ENCODE measurements around the gene ZFHX2. TPM values are rescaled to one million over a fixed set of nuclear protein-coding genes. Genes with fewer than 3 reads are reported as not detected.

ZFHX2 gene
- total RNA-seq, 2 experiments from 2014 or later = 0.78 to 1.0 TPM

DNA sequence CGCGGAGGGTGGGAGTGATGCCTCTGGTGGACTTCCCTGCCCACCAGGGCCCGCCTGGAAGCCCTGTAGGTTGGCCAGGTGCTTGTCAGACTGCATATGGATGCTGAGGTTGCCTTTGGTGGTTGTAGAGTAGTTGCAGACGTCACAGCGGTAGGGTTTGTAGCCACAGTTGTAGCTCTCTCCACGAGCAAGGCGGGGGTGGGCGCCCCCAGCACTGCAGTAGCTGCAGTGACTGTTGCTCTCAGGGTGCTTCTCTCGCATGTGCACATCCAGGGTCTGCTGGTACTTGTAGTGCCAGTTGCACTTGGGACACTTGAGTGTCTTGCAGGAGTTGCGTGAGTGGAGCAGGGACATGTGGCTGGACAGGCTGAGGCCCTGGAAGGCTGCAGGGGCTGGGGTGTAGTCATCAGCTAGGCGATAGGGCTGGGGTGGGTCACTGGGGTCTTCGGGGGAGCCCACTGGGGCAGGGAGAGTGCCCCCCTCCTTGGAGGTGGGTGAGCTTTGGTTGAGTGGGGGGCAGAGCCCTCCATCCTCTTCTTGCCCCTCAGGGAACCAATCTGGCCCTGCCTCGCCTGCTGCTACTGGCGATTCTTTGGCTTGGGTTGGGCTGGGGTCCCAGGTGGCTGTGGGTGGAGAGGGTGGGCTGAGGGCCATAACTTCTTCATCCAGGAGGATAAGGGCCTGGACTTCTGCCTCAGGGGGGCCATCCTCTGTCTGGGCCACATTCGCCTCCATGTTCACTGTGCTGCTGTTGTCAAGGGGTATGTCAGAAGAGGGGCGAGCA, 17.7 kb downstream of the ZFHX2 start:
- Mint-ChIP-seq H3K36me3 (ENCODE audit: low read depth) (no peaks in the 10 kb centered on the region), H3K4me1 (ENCODE audit: low read depth) (peaks cover 4% of the 10 kb centered on the region), H3K27ac (no peak overlapping the region), H3K4me3 (no peak overlapping the region), H3K27me3 (no peaks in the 10 kb centered on the region), H3K9me3 (no peaks in the 10 kb centered on the region)
- ChIA-PET CTCF (interaction anchor here (1.0 kb wide), 1 partner anchor 26 kb away, joined by 3 read pairs; no protein-coding TSS in a partner anchor), POLR2A (no interaction called here)
- TF ChIP-seq, protein P1, sequence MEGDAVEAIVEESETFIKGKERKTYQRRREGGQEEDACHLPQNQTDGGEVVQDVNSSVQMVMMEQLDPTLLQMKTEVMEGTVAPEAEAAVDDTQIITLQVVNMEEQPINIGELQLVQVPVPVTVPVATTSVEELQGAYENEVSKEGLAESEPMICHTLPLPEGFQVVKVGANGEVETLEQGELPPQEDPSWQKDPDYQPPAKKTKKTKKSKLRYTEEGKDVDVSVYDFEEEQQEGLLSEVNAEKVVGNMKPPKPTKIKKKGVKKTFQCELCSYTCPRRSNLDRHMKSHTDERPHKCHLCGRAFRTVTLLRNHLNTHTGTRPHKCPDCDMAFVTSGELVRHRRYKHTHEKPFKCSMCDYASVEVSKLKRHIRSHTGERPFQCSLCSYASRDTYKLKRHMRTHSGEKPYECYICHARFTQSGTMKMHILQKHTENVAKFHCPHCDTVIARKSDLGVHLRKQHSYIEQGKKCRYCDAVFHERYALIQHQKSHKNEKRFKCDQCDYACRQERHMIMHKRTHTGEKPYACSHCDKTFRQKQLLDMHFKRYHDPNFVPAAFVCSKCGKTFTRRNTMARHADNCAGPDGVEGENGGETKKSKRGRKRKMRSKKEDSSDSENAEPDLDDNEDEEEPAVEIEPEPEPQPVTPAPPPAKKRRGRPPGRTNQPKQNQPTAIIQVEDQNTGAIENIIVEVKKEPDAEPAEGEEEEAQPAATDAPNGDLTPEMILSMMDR (IDR thresholded peaks at IDR 0.05) = no peak
- intact Hi-C loops (cut with micrococcal nuclease) = no loop called here
- ATAC-seq = no peak
- no peak for DNase-seq

DNA sequence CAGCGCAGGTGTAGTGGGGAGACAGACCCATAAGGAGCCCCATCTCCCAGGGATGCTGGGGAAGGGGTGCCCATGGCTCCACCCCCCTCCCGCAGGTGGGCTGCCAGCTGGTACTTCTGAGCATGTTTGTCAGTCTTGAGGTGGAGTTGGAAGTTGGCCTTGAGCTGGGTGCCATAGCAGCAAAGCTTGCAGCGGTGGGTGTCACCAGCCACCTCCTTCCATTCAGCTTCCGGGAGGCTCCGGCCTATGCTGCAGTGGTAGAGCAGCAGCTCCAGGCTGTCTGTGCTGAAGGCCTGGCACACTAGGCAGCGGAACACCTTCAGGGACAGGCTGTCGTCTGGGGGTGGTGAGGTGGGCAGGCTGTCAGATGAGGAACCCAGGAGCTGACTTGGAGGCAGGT, 18.9 kb downstream of the ZFHX2 start:
- Mint-ChIP-seq H3K27ac (no peak overlapping the region), H3K27me3 (no peaks in the 10 kb centered on the region), H3K36me3 (ENCODE audit: low read depth) (no peaks in the 10 kb centered on the region), H3K4me3 (no peak overlapping the region), H3K9me3 (no peaks in the 10 kb centered on the region), H3K4me1 (ENCODE audit: low read depth) (peaks cover 4% of the 10 kb centered on the region)
- POLR2A ChIA-PET = no interaction called here
- CTCF ChIA-PET = no interaction called here
- ATAC-seq (no peak), DNase-seq (no peak)
- TF ChIP-seq, protein P1 (IDR thresholded peaks at IDR 0.05) = no peak
- intact Hi-C loops (cut with micrococcal nuclease) = no loop called here

DNA sequence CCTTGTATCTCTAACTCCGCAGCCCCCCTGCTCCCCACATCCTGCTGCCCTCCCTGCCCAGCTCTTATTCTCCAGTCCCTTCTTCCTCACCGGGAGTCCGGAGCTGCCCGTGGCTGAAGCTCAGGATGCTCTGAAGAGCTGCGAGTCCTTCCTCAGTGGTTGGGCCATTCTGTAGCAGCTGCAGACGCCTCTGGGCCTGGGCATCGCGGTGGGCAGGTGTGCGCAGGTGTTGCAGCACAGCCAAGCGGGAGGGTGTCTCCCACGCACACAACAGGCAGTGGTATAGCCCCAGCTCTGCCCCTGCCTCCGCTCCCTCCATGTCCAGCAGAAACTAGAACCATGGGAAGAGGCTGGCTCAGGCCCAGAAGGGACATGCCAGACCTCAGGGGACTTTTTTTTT, 20.2 kb downstream of the ZFHX2 start:
- TF ChIP-seq, protein P1 (IDR thresholded peaks at IDR 0.05) = no peak

DNA sequence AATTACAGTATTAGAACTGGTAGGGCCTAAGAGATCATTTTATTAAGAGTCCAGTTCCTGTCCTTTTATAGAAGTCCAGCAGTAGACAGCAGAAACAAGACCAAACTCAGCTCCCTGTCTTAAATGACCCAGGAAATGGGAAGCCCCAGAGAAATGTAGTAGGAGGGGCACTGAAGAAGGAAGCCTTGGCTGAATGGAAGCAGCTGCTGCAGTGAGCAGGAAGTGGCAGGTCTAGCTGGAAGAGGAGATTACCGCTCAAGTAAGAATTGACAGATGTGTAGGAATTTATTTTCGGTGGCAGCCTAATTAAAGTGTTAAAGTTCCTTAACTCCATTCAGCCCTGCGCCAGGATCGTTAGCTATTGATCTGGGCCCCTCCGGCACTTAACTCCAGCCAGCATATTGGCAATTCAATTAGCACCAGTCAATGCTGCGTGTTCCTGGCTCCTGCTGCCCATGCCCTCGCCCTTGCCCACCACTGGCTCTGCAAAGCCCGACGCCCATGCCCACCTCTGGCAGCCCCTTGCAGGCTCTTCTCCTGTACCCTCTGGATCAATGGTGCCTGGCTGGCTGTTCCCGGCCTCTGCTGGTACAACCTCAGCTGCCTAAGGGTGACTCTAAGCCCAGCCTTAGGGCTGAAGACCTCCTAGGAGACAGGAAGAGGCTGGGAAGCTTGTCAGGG, 21.1 kb downstream of the ZFHX2 start:
- H3K9me3 Mint-ChIP-seq = no peaks in the 10 kb centered on the region
- H3K27ac Mint-ChIP-seq = no peak overlapping the region
- intact Hi-C loops (cut with micrococcal nuclease) = no loop called here
- no peaks in the 10 kb centered on the region for H3K27me3 Mint-ChIP-seq
- no peak overlapping the region for H3K4me3 Mint-ChIP-seq
- no peaks in the 10 kb centered on the region for H3K36me3 Mint-ChIP-seq (ENCODE audit: low read depth)
- peaks cover 4% of the 10 kb centered on the region for H3K4me1 Mint-ChIP-seq (ENCODE audit: low read depth)
- DNase-seq (no peak), ATAC-seq (no peak)
- TF ChIP-seq, protein P1 (IDR thresholded peaks at IDR 0.05) = no peak
- ChIA-PET CTCF (interaction anchor here (1.0 to 1.7 kb wide), 5 partner anchors 9 to 462 kb away, joined by 3 to 6 read pairs (median 3); no protein-coding TSS in a partner anchor), POLR2A (no interaction called here)

More for the DNA sequence above, 20.2 kb downstream of the ZFHX2 start:
- intact Hi-C loops (cut with micrococcal nuclease) = no loop called here
- no peak for DNase-seq
- ChIA-PET CTCF (no interaction called here), POLR2A (no interaction called here)
- no peaks in the 10 kb centered on the region for H3K27me3 Mint-ChIP-seq
- no peak for ATAC-seq
- H3K4me1 Mint-ChIP-seq (ENCODE audit: low read depth) = peaks cover 4% of the 10 kb centered on the region
- no peaks in the 10 kb centered on the region for H3K36me3 Mint-ChIP-seq (ENCODE audit: low read depth)
- H3K9me3 Mint-ChIP-seq = no peaks in the 10 kb centered on the region
- H3K4me3 Mint-ChIP-seq = no peak overlapping the region
- no peak overlapping the region for H3K27ac Mint-ChIP-seq

DNA sequence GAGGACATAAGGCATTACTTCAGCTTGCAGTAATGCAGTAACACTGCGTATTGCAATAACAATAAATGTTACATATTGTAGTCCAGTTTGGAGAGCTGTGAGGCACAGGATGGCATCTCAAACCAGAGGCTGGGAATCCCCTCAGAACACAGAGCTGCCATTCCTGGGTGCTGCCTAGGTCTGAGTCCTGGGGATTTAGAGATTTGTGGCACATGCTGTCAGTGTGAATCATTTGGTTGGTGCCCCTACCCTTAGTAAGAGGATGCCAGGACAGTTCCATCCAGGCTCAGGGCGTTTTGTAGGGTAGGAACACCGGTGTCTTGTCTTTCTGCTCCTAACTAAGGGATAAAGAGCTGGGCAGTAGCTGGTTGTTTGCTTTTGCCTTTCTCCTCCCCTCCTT, 22.5 kb downstream of the ZFHX2 start:
- DNase-seq = no peak
- ChIA-PET POLR2A (no interaction called here), CTCF (interaction anchor here (1.0 to 1.8 kb wide), 6 partner anchors 10 to 51 kb away, joined by 3 to 8 read pairs (median 4); no protein-coding TSS in a partner anchor)
- Mint-ChIP-seq H3K36me3 (ENCODE audit: low read depth) (no peaks in the 10 kb centered on the region), H3K4me3 (no peak overlapping the region), H3K27me3 (no peaks in the 10 kb centered on the region), H3K9me3 (no peaks in the 10 kb centered on the region), H3K4me1 (ENCODE audit: low read depth) (peaks cover 4% of the 10 kb centered on the region), H3K27ac (no peak overlapping the region)
- TF ChIP-seq, protein P1 (IDR thresholded peaks at IDR 0.05) = no peak
- no peak for ATAC-seq
- intact Hi-C loops (cut with micrococcal nuclease) = no loop called here

Measured in activated CD8-positive, alpha-beta T cell treated with anti-CD3 and anti-CD28 coated beads for 36 hours (primary cell).